Right lobe of liver (tissue), 4 donors: ENCODE measurements around the gene SOWAHA.

ENCODE experiments used
- CTCF ChIP-seq, 4 donors: fragments of 200-600 bp in 3 of 4; fragments of 450-650 bp in 1 of 4; IDR thresholded peaks; one replicate each; pipeline versions ENCODE4 v1.5.1 to v1.8.0; 2016 to 2022; ENCODE audit warnings: antibody characterized with exemption in 4 of 4, mild to moderate bottlenecking in 2 of 4
- POLR2A ChIP-seq: fragments of 450-650 bp; IDR thresholded peaks from one replicate; pipeline ENCODE4 v1.6.1; 2017; ENCODE audit warnings: antibody characterized with exemption, mild to moderate bottlenecking
- donor health status: DM: no; HTN: no; CAD: no.
- donor health status: DM: no; HTN: no; CAD: no.
- donor health status: DM: no; HTN: yes; CAD: no.

GRCh38 chr5:132853790-132854189, 40.7 kb downstream of the SOWAHA start:
- no peak for TF ChIP-seq CTCF (IDR thresholded peaks at IDR 0.05)
- TF ChIP-seq POLR2A = no peak
